ENCODE data around the gene FANK1. TPM values are rescaled to one million over a fixed set of nuclear protein-coding genes. Genes with fewer than 3 reads are reported as not detected.

The FANK1 gene
- total RNA-seq, 2 donors from 2014 or later, result 0.60 to 4.5 TPM

DNA sequence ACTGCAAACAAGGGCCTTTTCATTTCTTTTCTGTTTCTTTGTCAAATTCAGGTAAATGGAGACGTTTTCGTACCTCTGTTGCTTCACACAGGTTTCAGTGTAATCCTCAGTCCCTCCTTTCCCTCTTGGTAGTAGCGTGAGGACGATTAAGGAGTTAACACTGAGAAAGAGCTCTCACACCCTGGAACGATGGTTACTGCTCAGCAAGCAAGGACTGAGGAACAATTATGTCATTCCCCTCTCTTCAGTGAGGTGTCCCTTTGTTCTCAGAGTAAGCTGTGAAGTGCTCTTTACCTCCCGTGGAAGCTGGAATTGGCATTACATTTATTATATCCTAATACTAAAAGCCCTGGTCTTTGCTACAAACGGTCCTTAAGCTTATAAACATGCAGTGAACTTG, 95.9 kb downstream of the FANK1 start:
- H3K9me3 ChIP-seq (ENCODE audit: control insufficient read depth, low read length, poor library complexity, severe bottlenecking), result no peaks in the 10 kb centered on the region
- H3K4me1 Mint-ChIP-seq, result no peaks in the 10 kb centered on the region
- ATAC-seq, result no peak

DNA sequence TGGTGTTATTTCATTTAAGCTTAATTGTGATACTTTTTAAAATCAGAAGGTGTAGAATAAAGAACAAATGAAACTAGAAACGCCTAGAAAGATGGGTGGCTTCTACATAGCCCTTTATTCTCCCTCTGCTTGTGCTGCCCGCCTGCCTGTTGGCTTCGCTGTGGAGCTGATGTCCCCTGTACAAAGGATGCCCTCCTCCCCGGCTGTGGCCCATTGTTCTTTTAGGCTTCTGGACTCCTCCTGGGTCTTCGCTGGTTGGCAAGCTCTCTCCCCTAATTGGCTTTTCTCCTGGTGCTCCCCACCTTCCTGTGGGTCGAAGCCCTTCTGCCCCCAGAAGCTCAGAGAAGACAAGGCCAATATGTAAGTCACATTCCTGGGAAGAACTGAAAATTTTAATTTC, 98.2 kb downstream of the FANK1 start:
- no peaks in the 10 kb centered on the region for H3K9me3 ChIP-seq (ENCODE audit: control insufficient read depth, low read length, poor library complexity, severe bottlenecking)
- Mint-ChIP-seq H3K36me3 (ENCODE audit: low read depth) (no peaks in the 10 kb centered on the region), H3K4me3 (no peak overlapping the region), H3K27me3 (peaks cover 20% of the 10 kb centered on the region), H3K27ac (no peak overlapping the region), H3K4me1 (no peaks in the 10 kb centered on the region)
- no peak for ATAC-seq
- DNase-seq, result no peak

More for the DNA sequence above, 95.9 kb downstream of the FANK1 start:
- no peak overlapping the region for H3K4me3 Mint-ChIP-seq
- H3K27ac Mint-ChIP-seq, result no peak overlapping the region
- no peaks in the 10 kb centered on the region for H3K36me3 Mint-ChIP-seq (ENCODE audit: low read depth)
- H3K27me3 Mint-ChIP-seq, result peaks cover 27% of the 10 kb centered on the region
- DNase-seq, result no peak

DNA sequence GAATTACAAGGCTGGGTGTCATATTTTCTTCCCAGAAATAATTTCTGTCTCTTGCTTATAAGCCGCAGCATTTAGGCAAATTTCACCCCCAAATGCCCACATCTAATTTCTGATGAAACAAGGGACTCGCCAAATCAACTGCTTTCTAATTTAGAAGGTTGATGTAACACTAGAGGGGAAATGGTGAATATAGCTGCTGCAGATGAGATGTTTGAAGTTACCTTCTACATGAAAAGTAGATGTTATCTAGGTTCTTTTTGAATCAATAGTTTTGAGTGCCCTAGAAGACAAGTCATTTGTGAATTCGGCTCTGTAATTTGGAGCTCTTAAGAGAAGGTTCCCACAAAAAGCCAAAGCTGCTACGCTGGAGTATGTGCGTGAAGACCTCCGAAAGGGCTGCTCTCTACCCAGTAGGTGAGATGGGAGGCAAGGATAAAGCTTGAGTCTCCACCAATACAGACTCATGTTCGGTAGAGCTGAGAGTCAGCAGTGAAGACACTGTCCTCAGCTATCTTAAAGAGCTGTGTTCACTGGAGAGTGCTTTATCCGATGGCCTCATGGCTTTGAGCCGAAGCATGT, 99.5 kb downstream of the FANK1 start:
- H3K36me3 Mint-ChIP-seq (ENCODE audit: low read depth), result no peaks in the 10 kb centered on the region
- no peak overlapping the region for H3K4me3 Mint-ChIP-seq
- H3K4me1 Mint-ChIP-seq, result no peaks in the 10 kb centered on the region
- no peak overlapping the region for H3K27ac Mint-ChIP-seq
- ATAC-seq (no peak), DNase-seq (no peak)
- peaks cover 16% of the 10 kb centered on the region for H3K27me3 Mint-ChIP-seq
- no peaks in the 10 kb centered on the region for H3K9me3 ChIP-seq (ENCODE audit: control insufficient read depth, low read length, poor library complexity, severe bottlenecking)

DNA sequence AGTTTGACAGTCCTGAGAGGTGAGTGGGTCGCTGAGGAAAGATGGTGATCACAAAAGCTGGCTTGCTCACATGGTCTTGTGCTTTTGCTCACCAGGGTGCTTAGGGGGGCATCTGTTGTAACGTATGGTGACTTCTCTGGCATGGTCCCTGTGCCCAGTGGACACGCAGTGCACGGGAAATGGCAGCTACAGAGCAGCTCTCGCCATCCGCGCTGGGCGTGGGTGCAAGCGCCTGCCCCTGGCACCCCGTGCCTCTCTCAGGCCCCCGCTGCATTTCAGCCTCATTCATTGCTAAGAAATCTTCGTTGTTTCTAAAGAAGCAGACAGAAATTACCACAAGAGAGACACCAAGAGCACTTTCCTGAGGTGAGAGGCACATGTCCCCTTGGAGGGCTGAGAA, 101.2 kb downstream of the FANK1 start:
- Mint-ChIP-seq H3K4me3 (peak overlapping the region; percentile 2), H3K27ac (peak overlapping the region; percentile 62), H3K4me1 (no peaks in the 10 kb centered on the region), H3K27me3 (peaks cover 16% of the 10 kb centered on the region), H3K36me3 (ENCODE audit: low read depth) (no peaks in the 10 kb centered on the region)
- no peaks in the 10 kb centered on the region for H3K9me3 ChIP-seq (ENCODE audit: control insufficient read depth, low read length, poor library complexity, severe bottlenecking)
- DNase-seq (no peak), ATAC-seq (no peak)

DNA sequence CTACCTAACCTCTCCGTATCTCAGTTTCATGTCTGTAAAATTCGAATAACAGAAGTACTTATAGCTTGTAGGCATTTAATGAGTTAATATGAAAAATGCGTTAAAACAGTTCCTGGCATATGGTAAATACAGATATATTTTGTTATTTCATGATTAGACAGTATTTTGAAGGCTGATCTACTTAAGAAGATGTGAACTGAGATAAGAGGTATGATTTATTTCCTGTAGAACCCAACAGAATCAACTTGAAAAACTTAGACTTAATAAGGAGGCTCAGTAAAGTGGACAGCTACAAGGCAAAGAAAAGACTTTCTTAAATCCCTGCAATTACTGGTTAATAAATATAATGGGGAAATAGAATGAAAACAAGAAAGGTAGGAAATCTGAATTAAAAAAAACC, 103.3 kb downstream of the FANK1 start:
- peak overlapping the region; percentile 28 for H3K4me3 Mint-ChIP-seq
- H3K4me1 Mint-ChIP-seq, result no peaks in the 10 kb centered on the region
- peaks cover 16% of the 10 kb centered on the region for H3K27me3 Mint-ChIP-seq
- ATAC-seq (no peak), DNase-seq (no peak)
- no peak overlapping the region for H3K27ac Mint-ChIP-seq
- no peaks in the 10 kb centered on the region for H3K9me3 ChIP-seq (ENCODE audit: control insufficient read depth, low read length, poor library complexity, severe bottlenecking)
- H3K36me3 Mint-ChIP-seq (ENCODE audit: low read depth), result no peaks in the 10 kb centered on the region

DNA sequence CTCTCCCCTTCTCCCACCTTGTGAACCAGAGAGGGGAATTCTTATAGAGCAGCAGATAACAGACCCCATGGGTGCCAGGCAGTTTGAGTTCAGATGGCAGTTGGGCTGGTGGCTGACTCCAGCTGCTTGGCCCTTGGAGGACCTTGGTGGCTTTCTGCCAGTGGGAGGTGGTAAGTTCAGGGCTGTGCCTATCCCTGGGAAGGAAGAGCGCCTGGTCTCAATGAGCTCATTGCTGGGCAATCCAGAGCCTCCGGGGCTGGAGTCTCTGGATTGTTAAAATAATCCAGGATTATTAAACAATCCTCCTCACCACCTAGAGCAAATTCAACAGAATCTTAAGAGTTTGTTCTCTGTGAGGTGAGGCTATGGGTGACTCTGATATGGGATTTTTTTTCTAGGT, 105.2 kb downstream of the FANK1 start:
- H3K36me3 Mint-ChIP-seq (ENCODE audit: low read depth), result no peaks in the 10 kb centered on the region
- peak overlapping the region; percentile 9 for H3K27ac Mint-ChIP-seq
- no peak overlapping the region for H3K4me3 Mint-ChIP-seq
- ATAC-seq (no peak), DNase-seq (no peak)
- no peaks in the 10 kb centered on the region for H3K9me3 ChIP-seq (ENCODE audit: control insufficient read depth, low read length, poor library complexity, severe bottlenecking)
- H3K27me3 Mint-ChIP-seq, result peaks cover 5% of the 10 kb centered on the region
- H3K4me1 Mint-ChIP-seq, result no peaks in the 10 kb centered on the region

DNA sequence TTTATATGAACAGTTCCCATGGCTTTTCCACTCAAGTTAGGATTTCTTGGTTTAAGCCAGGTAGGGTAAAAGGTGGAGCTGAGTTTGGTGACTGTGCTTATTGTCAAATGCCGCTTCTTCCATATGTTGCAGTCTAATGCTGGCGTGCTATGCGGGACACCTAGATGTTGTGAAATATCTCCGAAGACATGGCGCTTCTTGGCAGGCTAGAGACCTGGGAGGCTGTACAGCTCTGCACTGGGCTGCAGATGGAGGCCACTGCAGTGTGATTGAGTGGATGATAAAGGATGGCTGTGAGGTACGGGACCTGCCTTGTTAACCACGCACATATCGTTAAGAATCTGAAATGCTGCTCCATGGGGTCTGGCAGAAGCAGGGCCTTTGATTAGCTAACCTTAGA, 108.4 kb downstream of the FANK1 start:
- no peaks in the 10 kb centered on the region for H3K9me3 ChIP-seq (ENCODE audit: control insufficient read depth, low read length, poor library complexity, severe bottlenecking)
- Mint-ChIP-seq H3K4me3 (no peak overlapping the region), H3K27me3 (peaks cover 11% of the 10 kb centered on the region), H3K36me3 (ENCODE audit: low read depth) (no peaks in the 10 kb centered on the region), H3K27ac (no peak overlapping the region), H3K4me1 (no peaks in the 10 kb centered on the region)
- no peak for DNase-seq
- no peak for ATAC-seq

DNA sequence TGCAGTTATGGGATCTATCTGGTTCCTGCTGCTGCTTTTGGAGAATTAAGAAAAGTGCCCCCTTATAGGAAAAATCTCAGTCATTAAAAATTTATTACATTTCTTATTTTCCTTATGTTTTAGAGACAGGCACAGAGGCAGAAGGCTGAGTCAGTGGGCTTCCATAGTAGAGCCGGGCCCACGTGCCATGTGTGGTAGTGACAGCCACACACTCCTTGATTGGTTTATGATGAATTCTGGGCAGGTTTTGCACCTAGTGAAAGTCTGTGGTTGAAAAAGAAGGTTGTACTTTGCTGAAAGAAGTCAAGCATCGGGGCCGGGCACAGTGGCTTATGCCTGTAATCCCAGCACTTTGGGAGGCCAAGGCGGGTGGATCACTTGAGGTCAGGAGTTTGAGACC, 109.9 kb downstream of the FANK1 start:
- H3K4me3 Mint-ChIP-seq, result no peak overlapping the region
- no peaks in the 10 kb centered on the region for H3K36me3 Mint-ChIP-seq (ENCODE audit: low read depth)
- DNase-seq (no peak), ATAC-seq (no peak)
- no peaks in the 10 kb centered on the region for H3K4me1 Mint-ChIP-seq
- H3K27ac Mint-ChIP-seq, result no peak overlapping the region
- no peaks in the 10 kb centered on the region for H3K9me3 ChIP-seq (ENCODE audit: control insufficient read depth, low read length, poor library complexity, severe bottlenecking)
- H3K27me3 Mint-ChIP-seq, result peaks cover 11% of the 10 kb centered on the region

DNA sequence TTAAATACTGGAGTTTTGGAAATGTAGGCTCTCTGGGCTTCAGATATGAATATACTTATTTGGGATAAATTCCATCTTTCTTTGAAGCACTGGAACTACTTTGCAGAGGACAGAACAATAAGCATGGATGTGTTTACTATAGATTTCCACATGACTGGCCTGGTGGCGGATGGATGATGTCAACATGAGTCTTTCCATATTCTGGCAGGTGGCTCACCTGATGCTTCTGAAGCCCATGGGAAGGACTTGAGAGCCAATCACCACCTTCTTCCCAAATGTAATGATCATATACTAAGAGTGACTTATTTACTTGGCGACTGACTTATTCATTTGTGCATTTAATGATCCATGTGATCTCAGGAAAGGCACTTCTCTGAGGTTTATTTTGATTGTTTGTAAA, 110.5 kb downstream of the FANK1 start:
- Mint-ChIP-seq H3K27ac (no peak overlapping the region), H3K4me3 (no peak overlapping the region), H3K27me3 (peaks cover 11% of the 10 kb centered on the region), H3K4me1 (peaks cover under 1% of the 10 kb centered on the region), H3K36me3 (ENCODE audit: low read depth) (peaks cover under 1% of the 10 kb centered on the region)
- DNase-seq (no peak), ATAC-seq (no peak)
- H3K9me3 ChIP-seq (ENCODE audit: control insufficient read depth, low read length, poor library complexity, severe bottlenecking), result no peaks in the 10 kb centered on the region

DNA sequence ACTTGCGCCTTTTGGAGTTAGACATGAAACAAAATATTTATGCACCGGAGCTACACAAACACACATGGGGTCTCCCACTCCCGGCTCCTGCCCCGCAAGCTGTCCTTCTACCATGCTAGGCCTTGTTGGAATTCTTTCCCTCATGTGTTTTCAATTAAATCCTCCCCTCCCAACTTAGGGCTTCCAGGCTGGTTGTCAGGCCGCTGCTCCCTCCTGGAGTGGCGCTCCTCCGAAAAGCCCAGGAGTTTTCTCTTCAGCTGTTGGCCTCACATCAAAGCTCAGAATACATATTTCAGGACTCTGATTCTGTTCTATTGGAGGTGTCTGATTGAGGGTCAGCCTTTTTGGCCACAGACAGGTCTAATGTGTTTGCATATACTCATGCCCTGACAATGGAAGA, 113.3 kb downstream of the FANK1 start:
- H3K27me3 Mint-ChIP-seq, result peaks cover 13% of the 10 kb centered on the region
- no peak overlapping the region for H3K27ac Mint-ChIP-seq
- DNase-seq, result no peak
- no peak for ATAC-seq
- no peak overlapping the region for H3K4me3 Mint-ChIP-seq
- H3K4me1 Mint-ChIP-seq, result peaks cover 3% of the 10 kb centered on the region
- no peaks in the 10 kb centered on the region for H3K9me3 ChIP-seq (ENCODE audit: control insufficient read depth, low read length, poor library complexity, severe bottlenecking)
- H3K36me3 Mint-ChIP-seq (ENCODE audit: low read depth), result peaks cover 2% of the 10 kb centered on the region

DNA sequence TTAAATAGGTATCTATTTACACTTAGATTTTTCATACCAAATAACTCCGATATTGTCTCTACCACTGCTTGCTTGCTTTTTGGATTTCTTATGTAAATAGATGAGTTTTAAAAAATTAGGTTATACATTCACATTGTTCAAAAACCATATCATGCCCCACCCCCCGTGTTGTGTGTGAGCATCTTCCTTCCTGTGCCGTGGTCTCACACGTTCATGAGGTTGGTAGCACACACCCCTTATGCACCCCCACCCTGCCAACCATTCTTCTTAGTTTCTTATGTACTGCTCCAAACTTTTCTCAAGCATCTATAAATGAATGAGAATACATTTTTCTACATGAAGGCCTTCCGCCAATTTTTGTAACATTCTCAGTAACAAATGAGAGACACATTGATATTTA, 115.6 kb downstream of the FANK1 start:
- Mint-ChIP-seq H3K4me1 (peaks cover 3% of the 10 kb centered on the region), H3K27ac (peak overlapping the region; percentile 32), H3K36me3 (ENCODE audit: low read depth) (peaks cover 2% of the 10 kb centered on the region), H3K27me3 (peaks cover 13% of the 10 kb centered on the region), H3K4me3 (no peak overlapping the region)
- ATAC-seq (peak; percentile 50), DNase-seq (no peak)
- no peaks in the 10 kb centered on the region for H3K9me3 ChIP-seq (ENCODE audit: control insufficient read depth, low read length, poor library complexity, severe bottlenecking)

DNA sequence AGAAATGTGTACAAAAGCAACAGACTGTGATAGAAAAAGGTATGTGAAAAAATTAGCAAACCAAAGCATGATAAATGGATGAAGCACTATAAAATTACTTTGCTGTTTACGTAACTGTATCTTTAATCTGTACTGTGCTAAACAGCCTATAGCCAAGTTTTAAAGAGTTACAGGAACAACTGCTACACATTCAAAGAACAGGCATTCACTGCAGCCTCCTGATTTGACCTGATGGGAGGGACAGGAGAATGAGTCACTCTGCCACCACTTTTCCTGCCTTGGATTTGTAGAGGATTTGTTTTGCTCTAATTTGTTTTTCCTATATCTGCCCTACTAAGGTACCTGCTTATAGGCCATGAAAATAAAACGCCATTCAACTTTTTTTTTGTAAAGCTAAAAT, 116.1 kb downstream of the FANK1 start:
- Mint-ChIP-seq H3K4me1 (peaks cover 3% of the 10 kb centered on the region), H3K27me3 (peaks cover 17% of the 10 kb centered on the region), H3K4me3 (no peak overlapping the region), H3K27ac (peak overlapping the region; percentile 32), H3K36me3 (ENCODE audit: low read depth) (peaks cover 2% of the 10 kb centered on the region)
- ATAC-seq (no peak), DNase-seq (no peak)
- no peaks in the 10 kb centered on the region for H3K9me3 ChIP-seq (ENCODE audit: control insufficient read depth, low read length, poor library complexity, severe bottlenecking)

DNA sequence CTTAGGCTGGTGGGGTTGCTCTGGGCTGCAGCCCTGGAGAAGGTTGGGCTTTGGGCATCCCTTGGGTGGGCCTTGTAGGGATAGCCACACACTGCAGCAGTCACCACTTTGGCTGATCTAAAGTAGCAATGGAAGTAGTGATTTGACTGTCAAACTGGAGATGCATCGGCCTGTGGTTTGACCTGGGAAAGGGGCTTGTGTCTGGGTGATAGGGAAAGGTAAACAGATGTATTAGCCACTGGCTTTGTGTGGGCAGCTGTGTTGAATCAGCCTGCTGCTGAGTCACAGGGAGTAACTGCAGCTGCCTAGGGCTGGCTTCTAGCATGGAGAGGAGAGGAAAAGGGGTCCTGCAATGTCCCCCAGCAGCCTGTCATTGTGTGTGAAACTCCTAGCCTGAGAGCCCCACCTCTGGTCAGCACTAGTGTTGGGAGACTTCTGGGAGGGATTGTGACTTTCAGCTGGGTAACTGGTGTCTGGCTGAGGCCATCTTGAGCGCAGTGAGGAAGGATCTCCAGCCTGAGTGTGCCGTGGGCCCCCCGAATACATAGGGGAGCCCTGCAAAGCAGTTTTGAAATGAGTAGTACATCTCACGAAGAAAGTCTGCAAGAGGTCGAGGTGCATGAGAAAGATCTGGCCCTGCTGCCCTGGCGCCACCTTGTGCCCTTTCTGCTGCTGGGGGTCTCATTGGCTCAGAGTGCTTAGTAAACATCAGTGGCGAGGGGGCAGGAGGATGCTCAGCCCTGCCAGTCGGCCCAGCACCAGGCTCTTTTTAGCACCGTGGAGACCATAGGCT, 117.3 kb downstream of the FANK1 start:
- H3K27me3 Mint-ChIP-seq, result peaks cover 15% of the 10 kb centered on the region
- no peak overlapping the region for H3K27ac Mint-ChIP-seq
- H3K9me3 ChIP-seq (ENCODE audit: control insufficient read depth, low read length, poor library complexity, severe bottlenecking), result no peaks in the 10 kb centered on the region
- DNase-seq (no peak), ATAC-seq (no peak)
- peaks cover 2% of the 10 kb centered on the region for H3K36me3 Mint-ChIP-seq (ENCODE audit: low read depth)
- H3K4me1 Mint-ChIP-seq, result peaks cover 3% of the 10 kb centered on the region
- H3K4me3 Mint-ChIP-seq, result no peak overlapping the region

DNA sequence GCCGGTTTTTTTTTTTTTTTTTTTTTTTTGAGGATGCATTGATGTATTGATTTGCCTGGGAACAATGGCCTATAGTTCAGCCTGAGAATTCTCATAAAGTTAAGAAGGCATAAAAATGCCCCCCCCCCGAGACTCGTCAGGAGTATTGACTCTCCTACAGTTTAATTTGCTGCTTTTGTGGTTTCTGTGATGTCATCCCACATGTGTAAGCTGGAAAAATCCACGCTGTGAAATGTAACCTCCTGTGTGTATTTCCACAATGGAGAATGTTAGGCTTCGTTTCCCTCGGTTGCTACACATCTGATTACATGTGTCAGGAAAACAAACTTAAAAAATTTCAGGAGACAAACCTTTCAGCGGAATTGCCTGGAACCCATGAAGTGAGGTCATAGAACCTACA, 117.9 kb downstream of the FANK1 start:
- Mint-ChIP-seq H3K27ac (no peak overlapping the region), H3K4me3 (no peak overlapping the region), H3K4me1 (peaks cover 3% of the 10 kb centered on the region), H3K36me3 (ENCODE audit: low read depth) (peaks cover 2% of the 10 kb centered on the region), H3K27me3 (peaks cover 10% of the 10 kb centered on the region)
- DNase-seq, result no peak
- no peak for ATAC-seq
- no peaks in the 10 kb centered on the region for H3K9me3 ChIP-seq (ENCODE audit: control insufficient read depth, low read length, poor library complexity, severe bottlenecking)
